ENCODE data around the gene MANBA.

GRCh38 chr4:102616636-102617035 lies 144.1 kb downstream of the MANBA start:
- TF ChIP-seq CTCF (conservative IDR thresholded peaks at IDR 0.05; ENCODE audit: low read depth, low read length): no peak
- no peak for TF ChIP-seq SMC3 (IDR thresholded peaks at IDR 0.05; ENCODE audit: low read depth, low read length)
- no peak for TF ChIP-seq BHLHE40 (IDR thresholded peaks at IDR 0.05; ENCODE audit: low read depth, low read length)
- TF ChIP-seq CEBPB (IDR thresholded peaks at IDR 0.05; ENCODE audit: low read depth, low read length): no peak
- no peak for TF ChIP-seq RFX5 (IDR thresholded peaks at IDR 0.05; ENCODE audit: low read depth, low read length)
- TF ChIP-seq MXI1 (IDR thresholded peaks at IDR 0.05; ENCODE audit: borderline replicate concordance, low read depth, low read length): no peak
- TF ChIP-seq POLR2A (IDR thresholded peaks at IDR 0.05; ENCODE audit: low read depth, low read length): no peak
- no peak for TF ChIP-seq USF2 (IDR thresholded peaks at IDR 0.05; ENCODE audit: low read depth, low read length)
- TF ChIP-seq RAD21 (IDR thresholded peaks at IDR 0.05; ENCODE audit: low read length): no peak
